SU-DHL-6 (cell line): Measurements from ENCODE around the gene CCPG1.
"Not testable (repeated sequence)": the region's sequence is repeated elsewhere in the genome, so short reads cannot be mapped to it uniquely, and the experiment has no call there.

Experiments
- H2AFZ ChIP-seq: fragments of 200-600 bp; sonication (generic); 2 replicates; pipeline ENCODE4 v1.6.1; 2014; ENCODE audit warnings: low read depth, mild to moderate bottlenecking, moderate library complexity, mixed read lengths, antibody characterized with exemption, low read length; ENCODE audit not compliant: severe bottlenecking
- H3F3A ChIP-seq: fragments of 200-600 bp; shearing (Covaris generic); 2 replicates; pipeline ENCODE4 v1.6.0; 2016; ENCODE audit warnings: antibody characterized with exemption, mild to moderate bottlenecking; ENCODE audit not compliant: insufficient read depth
- H3K27ac ChIP-seq: fragments of 200-600 bp; sonication (generic); 2 replicates; pipeline ENCODE4 v1.5.1; 2016; ENCODE audit warnings: low read depth, mild to moderate bottlenecking, low read length, moderate library complexity, mixed read lengths
- H3K27me3 ChIP-seq: fragments of 200-600 bp; sonication (generic), shearing (Covaris generic); 2 replicates; pipeline ENCODE4 v1.6.0; 2014; ENCODE audit warnings: mild to moderate bottlenecking, low read length
- H3K36me3 ChIP-seq: fragments of 200-600 bp; sonication (generic); 2 replicates; pipeline ENCODE4 v1.6.1; 2014; ENCODE audit warnings: mild to moderate bottlenecking, low read length, mixed read lengths
- H3K4me2 ChIP-seq: fragments of 300-600, 200-600 bp; shearing (Covaris generic), sonication (generic); 2 replicates; pipeline ENCODE4 v1.6.0; 2014; ENCODE audit warnings: low read length, low read depth, mild to moderate bottlenecking; ENCODE audit not compliant: poor library complexity, severe bottlenecking
- H3K4me3 ChIP-seq: fragments of 200-600 bp; sonication (generic); 2 replicates; pipeline ENCODE4 v1.5.1; 2014; ENCODE audit warnings: antibody characterized with exemption, low read length, mild to moderate bottlenecking, mixed read lengths; ENCODE audit not compliant: insufficient read depth, poor library complexity, severe bottlenecking
- H3K79me2 ChIP-seq: fragments of 200-600 bp; sonication (generic); 2 replicates; pipeline ENCODE4 v1.6.1; 2014; ENCODE audit warnings: mild to moderate bottlenecking, low read length, moderate library complexity; ENCODE audit not compliant: insufficient read depth
- H3K9ac ChIP-seq: fragments of 200-600 bp; sonication (generic); 2 replicates; pipeline ENCODE4 v1.7.0; 2014; ENCODE audit warnings: mild to moderate bottlenecking, low read length
- H3K9me2 ChIP-seq: fragments of 200-600 bp; sonication (generic); replicated peaks from 2 replicates; pipeline ENCODE4 v1.6.1; 2014; ENCODE audit warnings: low read length; ENCODE audit not compliant: insufficient read depth
- H3K9me3 ChIP-seq: fragments of 200-600 bp; sonication (generic); 2 replicates; pipeline ENCODE4 v1.6.1; 2014; ENCODE audit warnings: low read length, mixed read lengths; ENCODE audit not compliant: insufficient read depth
- H4K20me1 ChIP-seq: fragments of 200-600 bp; sonication (generic); 2 replicates; pipeline ENCODE4 v1.6.1; 2014; ENCODE audit warnings: low read depth, mild to moderate bottlenecking, antibody characterized with exemption, low read length, moderate library complexity, mixed read lengths
- CTCF ChIP-seq: fragments of 200-600 bp; sonication (generic); IDR thresholded peaks from one replicate; pipeline ENCODE4 v1.5.1; 2017; ENCODE audit warnings: antibody characterized with exemption, mild to moderate bottlenecking, low read length, moderate library complexity; ENCODE audit not compliant: insufficient read depth, poor library complexity, severe bottlenecking
- EZH2phosphoT487 ChIP-seq: fragments of 200-600 bp; sonication (generic), shearing (Covaris generic); conservative IDR thresholded peaks from 2 replicates; pipeline ENCODE4 v1.6.1; 2018; ENCODE audit warnings: mild to moderate bottlenecking, antibody characterized with exemption, low read length, moderate library complexity, mixed read lengths

CCPG1 gene

GRCh38 chr15:55401786-55402246 lies 6.3 kb downstream of the CCPG1 start:
- Histone ChIP-seq H3K9ac (no peak overlapping the region), H2AFZ (no peak overlapping the region)

GRCh38 chr15:55400050-55400449 lies 8.1 kb downstream of the CCPG1 start:
- H3K27ac ChIP-seq, H3K9me2 ChIP-seq, H3K4me2 ChIP-seq, H4K20me1 ChIP-seq, H3K27me3 ChIP-seq, H3K79me2 ChIP-seq, H2AFZ ChIP-seq, H3K9me3 ChIP-seq, H3K4me3 ChIP-seq, H3F3A ChIP-seq, H3K9ac ChIP-seq, H3K36me3 ChIP-seq: not testable (repeated sequence)

More at GRCh38 chr15:55401786-55402246, 6.3 kb downstream of the CCPG1 start:
- no peak for TF ChIP-seq CTCF
- no peak for TF ChIP-seq EZH2phosphoT487
- H3K4me3 ChIP-seq, result no peak overlapping the region
- H3K9me2 ChIP-seq, result no peaks in the 10 kb centered on the region
- no peak overlapping the region for H3K27ac ChIP-seq
- no peak overlapping the region for H3K4me2 ChIP-seq
- H3K9me3 ChIP-seq, result no peaks in the 10 kb centered on the region
- H3K36me3 ChIP-seq, result no peaks in the 10 kb centered on the region
- H3F3A ChIP-seq, result no peaks in the 10 kb centered on the region
- H3K27me3 ChIP-seq, result no peaks in the 10 kb centered on the region
- H3K79me2 ChIP-seq, result no peaks in the 10 kb centered on the region
- H4K20me1 ChIP-seq, result no peaks in the 10 kb centered on the region

- TF ChIP-seq EZH2phosphoT487 (no peak), CTCF (no peak)
- H4K20me1 ChIP-seq, result no peaks in the 10 kb centered on the region
These were observed 9.9 kb downstream of the CCPG1 start for GRCh38 chr15:55398243-55398642.

GRCh38 chr15:55394694-55395093 lies 13.5 kb downstream of the CCPG1 start:
- Histone ChIP-seq H2AFZ (no peak overlapping the region), H3K79me2 (no peaks in the 10 kb centered on the region), H3K27me3 (no peaks in the 10 kb centered on the region), H3K9me3 (no peaks in the 10 kb centered on the region), H3K4me3 (no peak overlapping the region), H3K36me3 (no peaks in the 10 kb centered on the region), H3F3A (no peaks in the 10 kb centered on the region), H4K20me1 (no peaks in the 10 kb centered on the region), H3K27ac (no peak overlapping the region), H3K4me2 (no peak overlapping the region), H3K9me2 (no peaks in the 10 kb centered on the region), H3K9ac (no peak overlapping the region)
- no peak for TF ChIP-seq CTCF
- no peak for TF ChIP-seq EZH2phosphoT487

More at GRCh38 chr15:55398243-55398642, 9.9 kb downstream of the CCPG1 start:
- Histone ChIP-seq H3K4me2 (no peak overlapping the region), H3K9me3 (no peaks in the 10 kb centered on the region), H3K27me3 (no peaks in the 10 kb centered on the region), H2AFZ (no peak overlapping the region), H3K9me2 (no peaks in the 10 kb centered on the region), H3K79me2 (no peaks in the 10 kb centered on the region), H3K27ac (no peak overlapping the region), H3K36me3 (no peaks in the 10 kb centered on the region), H3K9ac (no peak overlapping the region), H3F3A (no peaks in the 10 kb centered on the region), H3K4me3 (no peak overlapping the region)
